H1 (cell line): ENCODE measurements around the gene LCA5. TPM values are rescaled to one million over a fixed set of nuclear protein-coding genes. Genes with fewer than 3 reads are reported as not detected.

Experiments
- CTCF ChIA-PET: fragments of 300-600 bp; sonication (Branson Sonifier 250); formaldehyde crosslinking; loops from one replicate; lab custom pipeline; 2021; ENCODE audit not compliant: partially characterized antibody; lab: Charles Lee
- POLR2A ChIA-PET: fragments of 300-600 bp; sonication (Branson Sonifier 250); formaldehyde crosslinking; loops from one replicate; lab custom pipeline; 2021; ENCODE audit warnings: inconsistent platforms; ENCODE audit not compliant: partially characterized antibody; lab: Charles Lee
- DNase-seq, 2 experiments: peaks; one replicate each; pipeline versions ENCODE4 v3.0.0 to v3.0.0-alpha.2; 2010 to 2022; ENCODE audit warnings: low spot score in 2 of 2, low read depth in 1 of 2, mixed read lengths in 1 of 2
- FAIRE-seq: peaks from 2 replicates; lab custom pipeline; 2011; peaks lifted over from hg19 to GRCh38; lab: Jason Lieb, UNC
- H2AFZ ChIP-seq: 2 replicates; pipeline ENCODE4 v1.8.1; 2012; ENCODE audit warnings: low read length, inconsistent platforms
- H2AK5ac ChIP-seq: 2 replicates; pipeline ENCODE4 v1.6.1; 2013; ENCODE audit warnings: low read depth, low read length
- H2BK120ac ChIP-seq: replicated peaks from 2 replicates; pipeline ENCODE3; 2013; ENCODE audit warnings: low read depth, low read length, inconsistent platforms
- H2BK12ac ChIP-seq: 2 replicates; pipeline ENCODE4 v1.6.1; 2013; ENCODE audit warnings: low read depth, low read length
- H2BK15ac ChIP-seq: 2 replicates; pipeline ENCODE4 v1.6.1; 2013; ENCODE audit warnings: low read length
- H2BK20ac ChIP-seq: 2 replicates; pipeline ENCODE4 v1.6.1; 2013; ENCODE audit warnings: low read length
- H2BK5ac ChIP-seq: 2 replicates; pipeline ENCODE4 v1.6.1; 2013; ENCODE audit warnings: low read depth, low read length
- H3K14ac ChIP-seq: 2 replicates; pipeline ENCODE4 v1.6.1; 2013; ENCODE audit warnings: inconsistent platforms; ENCODE audit not compliant: insufficient read length
- H3K18ac ChIP-seq: 2 replicates; pipeline ENCODE4 v1.6.1; 2013; ENCODE audit warnings: low read length; ENCODE audit errors: extremely low read depth
- H3K23ac ChIP-seq: 2 replicates; pipeline ENCODE4 v1.6.1; 2013; ENCODE audit warnings: inconsistent platforms; ENCODE audit not compliant: insufficient read length
- H3K23me2 ChIP-seq: 2 replicates; pipeline ENCODE4 v1.6.1; 2013; ENCODE audit warnings: low read depth, low read length
- H3K27ac ChIP-seq: 2 replicates; pipeline ENCODE4 v1.6.1; 2011; ENCODE audit warnings: low read depth, low read length, inconsistent platforms
- H3K27me3 ChIP-seq, 4 experiments: replicated peaks in 1 of 4; 1 replicate in 1 of 4; 2 replicates in 3 of 4; pipeline versions ENCODE4 v1.6.1 to v1.8.1; 2011 to 2013; ENCODE audit warnings: low read length in 3 of 4, mild to moderate bottlenecking in 3 of 4, inconsistent platforms in 2 of 4, mixed read lengths in 2 of 4, moderate library complexity in 1 of 4; ENCODE audit not compliant: control insufficient read depth in 3 of 4, insufficient read depth in 3 of 4; ENCODE audit errors: extremely low read depth in 1 of 4
- H3K36me3 ChIP-seq, 4 experiments: 2 replicates each; pipeline versions ENCODE4 v1.6.1 to v1.8.1; 2011 to 2013; ENCODE audit warnings: mild to moderate bottlenecking in 4 of 4, low read length in 3 of 4, moderate library complexity in 2 of 4, control low read depth in 1 of 4, inconsistent platforms in 1 of 4; ENCODE audit not compliant: insufficient read depth in 4 of 4, control insufficient read depth in 2 of 4
- H3K4ac ChIP-seq: replicated peaks from 2 replicates; pipeline ENCODE3; 2013; ENCODE audit warnings: low read length, low read depth, mixed read lengths, inconsistent platforms; ENCODE audit not compliant: insufficient read length
- H3K4me1 ChIP-seq, 4 experiments: replicated peaks in 1 of 4; 1 replicate in 1 of 4; 2 replicates in 3 of 4; pipeline versions ENCODE4 v1.6.1 to v1.8.1; 2011 to 2013; ENCODE audit warnings: low read length in 3 of 4, inconsistent platforms in 2 of 4, mixed read lengths in 1 of 4; ENCODE audit not compliant: insufficient read depth in 4 of 4, control insufficient read depth in 3 of 4
- H3K4me2 ChIP-seq, 2 experiments: 2 replicates each; pipeline versions ENCODE4 v1.6.1 to v1.8.1; 2011 to 2013; ENCODE audit warnings: low read depth in 2 of 2, low read length in 2 of 2, control low read depth in 1 of 2, inconsistent platforms in 1 of 2, mild to moderate bottlenecking in 1 of 2; ENCODE audit not compliant: insufficient read depth in 1 of 2
- H3K4me3 ChIP-seq, 4 experiments: fragments of 200-600, 300-600 bp in 1 of 4; sonication (generic), shearing (Covaris generic), sonication (Bioruptor Twin) in 1 of 4; 2 replicates each; pipeline versions ENCODE4 v1.5.1 to v1.8.1; 2011 to 2016; ENCODE audit warnings: low read length in 4 of 4, low read depth in 3 of 4, control low read depth in 2 of 4, inconsistent platforms in 2 of 4, mild to moderate bottlenecking in 2 of 4, mixed read lengths in 1 of 4, moderate library complexity in 1 of 4; ENCODE audit not compliant: insufficient read depth in 2 of 4; ENCODE audit errors: extremely low read depth in 1 of 4
- H3K56ac ChIP-seq: replicated peaks from 2 replicates; pipeline ENCODE3; 2013; ENCODE audit warnings: low read depth, mild to moderate bottlenecking, mixed read lengths, low read length, inconsistent platforms; ENCODE audit not compliant: insufficient read length
- H3K79me1 ChIP-seq: 2 replicates; pipeline ENCODE4 v1.6.1; 2013; ENCODE audit warnings: low read depth, low read length, control low read depth
- H3K79me2 ChIP-seq, 2 experiments: 2 replicates each; pipeline versions ENCODE4 v1.6.1 to v1.8.1; 2012 to 2013; ENCODE audit warnings: low read length in 2 of 2, mild to moderate bottlenecking in 2 of 2, inconsistent platforms in 1 of 2; ENCODE audit not compliant: insufficient read depth in 2 of 2, control insufficient read depth in 1 of 2
- H3K9ac ChIP-seq, 4 experiments: replicated peaks in 1 of 4; 1 replicate in 1 of 4; 2 replicates in 3 of 4; pipeline versions ENCODE4 v1.6.1 to v1.8.1; 2011 to 2013; ENCODE audit warnings: low read depth in 3 of 4, low read length in 3 of 4, control low read depth in 2 of 4, mild to moderate bottlenecking in 2 of 4, moderate library complexity in 2 of 4, inconsistent platforms in 1 of 4; ENCODE audit errors: extremely low read depth in 1 of 4
- H3K9me3 ChIP-seq, 2 experiments: 2 replicates each; pipeline versions ENCODE4 v1.6.1 to v1.8.1; 2012 to 2013; ENCODE audit warnings: mild to moderate bottlenecking in 2 of 2, moderate library complexity in 2 of 2, control low read depth in 1 of 2, inconsistent platforms in 1 of 2, low read depth in 1 of 2, low read length in 1 of 2, mixed read lengths in 1 of 2; ENCODE audit not compliant: insufficient read depth in 2 of 2
- H4K20me1 ChIP-seq, 2 experiments: replicated peaks in 1 of 2; 2 replicates each; pipeline versions ENCODE3 to v1.8.1; 2011 to 2013; ENCODE audit warnings: inconsistent platforms in 2 of 2, low read length in 2 of 2, mild to moderate bottlenecking in 1 of 2; ENCODE audit not compliant: insufficient read depth in 2 of 2, control insufficient read depth in 1 of 2
- H4K5ac ChIP-seq: 2 replicates; pipeline ENCODE4 v1.6.1; 2013; ENCODE audit warnings: low read length, low read depth, mixed read lengths, inconsistent platforms; ENCODE audit not compliant: insufficient read length
- H4K8ac ChIP-seq: 2 replicates; pipeline ENCODE4 v1.8.0; 2013; ENCODE audit warnings: mild to moderate bottlenecking, moderate library complexity, low read length, inconsistent platforms; ENCODE audit not compliant: insufficient read depth; ENCODE audit errors: extremely low read depth
- H4K91ac ChIP-seq: replicated peaks from 2 replicates; pipeline ENCODE3; 2013; ENCODE audit warnings: low read length, mixed read lengths, inconsistent platforms; ENCODE audit not compliant: insufficient read length
- CHD2 ChIP-seq: IDR thresholded peaks from 2 replicates; pipeline ENCODE4 v1.6.1; 2012; ENCODE audit warnings: low read length, improper control_type of control experiment
- KDM1A ChIP-seq: fragments of 200-600, 300-600 bp; sonication (generic); IDR thresholded peaks from 2 replicates; pipeline ENCODE4 v1.7.1; 2016; ENCODE audit warnings: mild to moderate bottlenecking, low read length, borderline replicate concordance
- SP4 ChIP-seq: IDR thresholded peaks from 2 replicates; pipeline ENCODE4 v1.6.1; 2012; ENCODE audit warnings: low read length, inconsistent platforms
- WGBS, 2 experiments: shearing (Covaris generic) in 1 of 2; methylation state at CpG; one replicate each; pipeline versions ENCODE4 v1.1.6 to v1.1.7; 2013 to 2015; ENCODE audit warnings: low lambda C conversion rate in 2 of 2, mixed read lengths in 2 of 2, inconsistent platforms in 1 of 2, low coverage in 1 of 2, missing lambda C conversion rate in 1 of 2; ENCODE audit not compliant: insufficient replicate concordance in 2 of 2, insufficient coverage in 1 of 2, insufficient read length in 1 of 2; ENCODE audit errors: extremely low coverage in 1 of 2, missing lambda C conversion rate in 1 of 2; 5-methylcytosine and 5-hydroxymethylcytosine counted together
- polyA plus RNA-seq, 7 experiments: library from polyadenylated mRNA; depleted of rRNA in 3 of 7; stranded (reverse) in 5 of 7; unstranded in 2 of 7; fragments of >200 nt in 5 of 7; fragments of 200-250 nt in 2 of 7; gene quantifications; 1 replicate in 5 of 7; 2 replicates in 1 of 7; 4 replicates in 1 of 7; pipeline versions ENCODE4 v1.2.1 to v1.2.3, GENCODE V29; 2011 to 2013; ENCODE audit warnings: missing spikeins in 2 of 7, mixed read lengths in 2 of 7
- total RNA-seq: library from RNA; stranded (reverse); fragmentation: NEBNext Ultra II Directional; extraction: Animal tissue kit (Norgen Biotek cat#: 25700); gene quantifications from 2 replicates; pipeline ENCODE4 v1.2.1, GENCODE V29; 2021

Gene LCA5
- total and polyA plus RNA-seq, 2 of the 8 experiments (the other 6 are each of a cell fraction or from before 2014, with no cell fraction given), result 0.44 to 3.6 TPM

DNA sequence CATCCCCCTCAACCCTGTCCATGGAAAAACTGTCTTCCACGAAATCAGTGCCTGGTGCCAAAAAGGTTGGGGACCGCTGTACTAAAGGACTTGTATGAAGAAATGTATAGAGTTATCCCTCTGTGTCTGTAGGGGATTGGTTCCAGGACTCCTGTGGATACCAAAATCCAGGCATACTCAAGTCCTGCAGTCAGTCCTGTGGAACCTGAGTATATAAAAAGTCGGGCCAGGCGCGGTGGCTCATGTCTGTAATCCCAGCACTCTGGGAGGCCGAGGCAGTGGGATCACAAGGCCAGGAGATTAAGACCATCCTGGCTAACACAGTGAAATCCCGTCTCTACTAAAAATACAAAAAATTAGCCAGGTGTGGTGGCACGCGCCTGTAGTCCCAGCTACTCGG is 42.0 kb downstream of the LCA5 start:
- no peak overlapping the region for H4K5ac ChIP-seq
- FAIRE-seq (no peak), DNase-seq (no peak)
- no peak overlapping the region for H2BK120ac ChIP-seq
- no peak overlapping the region for H3K4me3 ChIP-seq
- 95% methylated on average over 10 of the region's 10 CpGs; no CpG with 5 or more reads in 1 of the 2 experiments for WGBS, 2 experiments
- H2BK5ac ChIP-seq, result no peak overlapping the region
- H2BK20ac ChIP-seq, result no peak overlapping the region
- H3K36me3 ChIP-seq, result no peaks in the 10 kb centered on the region
- H3K27ac ChIP-seq, result no peak overlapping the region
- no peak overlapping the region for H2AK5ac ChIP-seq
- H4K20me1 ChIP-seq, result no peaks in the 10 kb centered on the region
- H2BK15ac ChIP-seq, result no peak overlapping the region
- H4K8ac ChIP-seq, result no peak overlapping the region
- peaks cover 0 to 6% (median 3%) of the 10 kb centered on the region in 4 experiments; a peak in 2 of 7 replicates for H3K4me1 ChIP-seq
- H3K4ac ChIP-seq, result no peak overlapping the region
- no peak overlapping the region for H3K9ac ChIP-seq
- no peak overlapping the region for H3K14ac ChIP-seq
- H3K18ac ChIP-seq, result no peak overlapping the region
- TF ChIP-seq KDM1A, result no peak
- TF ChIP-seq CHD2, result no peak
- no peak for TF ChIP-seq SP4
- H4K91ac ChIP-seq, result no peak overlapping the region
- H3K23ac ChIP-seq, result no peak overlapping the region
- H3K27me3 ChIP-seq, result no peaks in the 10 kb centered on the region
- H2BK12ac ChIP-seq, result no peak overlapping the region
- ChIA-PET CTCF (interaction anchor here (0.7 to 1.6 kb wide), 2 partner anchors 199 to 219 kb away, joined by 3 to 4 read pairs; no protein-coding TSS in a partner anchor), POLR2A (no interaction called here)
- H2AFZ ChIP-seq, result no peak overlapping the region
- no peaks in the 10 kb centered on the region for H3K23me2 ChIP-seq
- no peaks in the 10 kb centered on the region for H3K79me1 ChIP-seq
- H3K79me2 ChIP-seq, result no peaks in the 10 kb centered on the region
- H3K4me2 ChIP-seq, result no peak overlapping the region
- no peaks in the 10 kb centered on the region for H3K9me3 ChIP-seq
- no peak overlapping the region for H3K56ac ChIP-seq
